ENCODE data around the gene TSPAN11.

The TSPAN11 gene

GRCh38 chr12:30999723-31000122, 73.2 kb downstream of the TSPAN11 start:
- Histone ChIP-seq H3K27me3 (no peaks in the 10 kb centered on the region), H3K9me3 (no peaks in the 10 kb centered on the region), H3K4me1 (no peaks in the 10 kb centered on the region), H3K36me3 (no peaks in the 10 kb centered on the region), H3K4me3 (no peak overlapping the region), H3K27ac (no peak overlapping the region)
- intact Hi-C loops (cut with DNase I; ENCODE audit: low total_unique reads) = no loop called here
- DNase-seq = no peak
- no peak for TF ChIP-seq CTCF (IDR thresholded peaks at IDR 0.05)

GRCh38 chr12:31000751-31001150, 74.2 kb downstream of the TSPAN11 start:
- H3K4me1 ChIP-seq = no peaks in the 10 kb centered on the region
- H3K9me3 ChIP-seq = no peaks in the 10 kb centered on the region
- H3K27ac ChIP-seq = no peak overlapping the region
- H3K27me3 ChIP-seq = no peaks in the 10 kb centered on the region
- no peak for TF ChIP-seq CTCF (IDR thresholded peaks at IDR 0.05)
- DNase-seq = no peak
- intact Hi-C loops (cut with DNase I; ENCODE audit: low total_unique reads) = no loop called here
- H3K36me3 ChIP-seq = no peaks in the 10 kb centered on the region
- H3K4me3 ChIP-seq = no peak overlapping the region

GRCh38 chr12:31001581-31002360, 75.2 kb downstream of the TSPAN11 start:
- TF ChIP-seq CTCF (IDR thresholded peaks at IDR 0.05) = no peak
- peak in 1 of 2 donors; percentile 42 for DNase-seq

GRCh38 chr12:31002361-31002725, 75.8 kb downstream of the TSPAN11 start:
- peak in 1 of 2 donors; percentile 47 for DNase-seq
- TF ChIP-seq CTCF (IDR thresholded peaks at IDR 0.05) = no peak
- intact Hi-C loops (cut with DNase I; ENCODE audit: low total_unique reads) = no loop called here
- no peaks in the 10 kb centered on the region for H3K4me1 ChIP-seq
- H3K27me3 ChIP-seq = no peaks in the 10 kb centered on the region
- H3K9me3 ChIP-seq = no peaks in the 10 kb centered on the region
- no peak overlapping the region for H3K27ac ChIP-seq
- no peak overlapping the region for H3K4me3 ChIP-seq
- no peaks in the 10 kb centered on the region for H3K36me3 ChIP-seq

More at GRCh38 chr12:31001581-31002360, 75.2 kb downstream of the TSPAN11 start:
- Histone ChIP-seq H3K27me3 (no peaks in the 10 kb centered on the region), H3K4me1 (no peaks in the 10 kb centered on the region), H3K27ac (no peak overlapping the region), H3K4me3 (no peak overlapping the region), H3K36me3 (no peaks in the 10 kb centered on the region), H3K9me3 (no peaks in the 10 kb centered on the region)
- intact Hi-C loops (cut with DNase I; ENCODE audit: low total_unique reads) = no loop called here

GRCh38 chr12:31002999-31003398, 76.5 kb downstream of the TSPAN11 start:
- H3K27me3 ChIP-seq = no peaks in the 10 kb centered on the region
- H3K36me3 ChIP-seq = no peaks in the 10 kb centered on the region
- H3K4me3 ChIP-seq = no peak overlapping the region
- no peak for TF ChIP-seq CTCF (IDR thresholded peaks at IDR 0.05)
- H3K27ac ChIP-seq = no peak overlapping the region
- H3K9me3 ChIP-seq = no peaks in the 10 kb centered on the region
- intact Hi-C loops (cut with DNase I; ENCODE audit: low total_unique reads) = no loop called here
- no peaks in the 10 kb centered on the region for H3K4me1 ChIP-seq
- peak in 1 of 2 donors; percentile 44 for DNase-seq
